HG02642 (cell line): ENCODE data around the gene DCP1B.

Experiments used
- ATAC-seq: cut with Tn5 transposase; IDR thresholded peaks from one replicate; pipeline ENCODE4 v1.9.1; 2021; ENCODE audit warnings: mild to moderate bottlenecking; ENCODE audit not compliant: unreplicated experiment, poor library complexity

DCP1B gene

GRCh38 chr12:2018391-2018790 is 14.1 kb upstream of the DCP1B start:
- ATAC-seq = no peak

GRCh38 chr12:2017546-2018337 is 13.5 kb upstream of the DCP1B start:
- ATAC-seq = no peak

- ATAC-seq = no peak
These were observed 12.7 kb upstream of the DCP1B start for GRCh38 chr12:2016862-2017545.

GRCh38 chr12:2014231-2014630 is 10.0 kb upstream of the DCP1B start:
- no peak for ATAC-seq

- ATAC-seq = no peak
These were observed 9.4 kb upstream of the DCP1B start for GRCh38 chr12:2013527-2014223.

- ATAC-seq = no peak
These were observed 8.8 kb upstream of the DCP1B start for GRCh38 chr12:2013086-2013485.

GRCh38 chr12:2011643-2012607 is 7.7 kb upstream of the DCP1B start:
- no peak for ATAC-seq

- ATAC-seq = no peak
These were observed 5.4 kb upstream of the DCP1B start for GRCh38 chr12:2009623-2010022.

- no peak for ATAC-seq
These were observed 4.4 kb upstream of the DCP1B start for GRCh38 chr12:2008677-2009076.

GRCh38 chr12:2003676-2004112 is 563 bp downstream of the DCP1B start:
- ATAC-seq = no peak

- no peak for ATAC-seq
These were observed 8.9 kb downstream of the DCP1B start for GRCh38 chr12:1995205-1995896.

- ATAC-seq = no peak
These were observed 9.7 kb downstream of the DCP1B start for GRCh38 chr12:1994429-1995143.

GRCh38 chr12:1993871-1994371 is 10.3 kb downstream of the DCP1B start:
- ATAC-seq = no peak

GRCh38 chr12:1993341-1993740 is 10.9 kb downstream of the DCP1B start:
- no peak for ATAC-seq

GRCh38 chr12:1992732-1993131 is 11.5 kb downstream of the DCP1B start:
- no peak for ATAC-seq

- no peak for ATAC-seq
These were observed 15.1 kb downstream of the DCP1B start for GRCh38 chr12:1989111-1989510.

GRCh38 chr12:1984759-1985158 is 19.5 kb downstream of the DCP1B start:
- ATAC-seq = no peak

- no peak for ATAC-seq
These were observed 24.0 kb downstream of the DCP1B start for GRCh38 chr12:1980282-1980681.
